ENCODE results near the gene IRX5. TPM values are rescaled to one million over a fixed set of nuclear protein-coding genes. Genes with fewer than 3 reads are reported as not detected.

Gene IRX5
- under 1 TPM; 0.12 to 0.17 TPM for total RNA-seq

DNA sequence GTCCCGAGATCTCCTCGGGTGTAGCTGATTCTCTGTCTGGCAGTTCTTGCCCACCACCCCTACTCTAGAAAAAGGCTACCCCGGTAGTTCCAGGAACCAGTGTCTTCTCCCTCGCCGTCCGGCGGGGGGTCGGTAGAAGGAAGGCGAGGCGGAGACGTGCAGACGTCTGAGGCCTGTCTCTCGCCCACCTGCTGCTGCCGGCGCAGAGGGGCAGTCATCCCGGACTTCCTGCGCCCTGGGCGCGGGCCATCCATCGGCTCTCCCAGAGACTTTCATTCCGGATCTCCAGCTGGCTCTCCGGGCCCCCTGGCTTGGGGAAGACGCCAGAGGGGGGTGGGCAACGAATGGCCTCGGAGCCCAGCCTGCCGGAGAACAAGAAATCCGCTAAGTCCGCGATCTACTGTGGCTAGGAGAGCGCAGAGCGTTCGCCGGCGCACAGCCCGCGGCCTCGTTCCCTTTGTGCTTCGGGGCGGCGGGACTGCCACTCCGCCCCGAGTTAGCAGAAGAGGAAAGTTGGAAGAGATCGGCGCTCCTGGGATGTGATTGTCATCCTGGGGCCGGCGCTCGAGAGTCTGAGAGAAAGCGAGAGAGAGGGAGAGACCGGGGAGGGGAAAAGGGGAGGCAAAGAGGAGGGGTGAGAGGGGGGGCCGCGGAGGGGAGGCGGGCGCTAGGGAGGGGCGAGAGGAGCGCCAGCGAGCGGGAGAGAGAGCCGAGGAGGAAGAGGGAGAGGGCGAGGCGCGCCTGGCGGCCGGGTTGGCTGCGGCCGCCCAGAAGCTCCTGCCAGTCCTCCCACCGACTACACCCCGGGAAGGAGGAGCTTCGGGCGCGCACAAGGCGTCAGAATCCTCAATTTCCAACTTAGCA, at the start of gene IRX5:
Gene IRX5 (plus strand): TSS at position 861 of the 864 bp plus-strand sequence. CDS start 334 bp downstream, outside the sequence.
- peak within 1 kb of the TSS; percentile 85 for H3K27ac Mint-ChIP-seq
- CTCF ChIA-PET = interaction anchor here (1.1 to 1.5 kb wide), 2 partner anchors 646 to 1038 kb away, joined by 3 to 4 read pairs; no protein-coding TSS in a partner anchor
- POLR2A ChIA-PET = no interaction called here

GRCh38 chr16:54882556-54882955, 48.1 kb upstream of the IRX5 start:
- DNase-seq = no peak
- H3K36me3 Mint-ChIP-seq (ENCODE audit: low read depth) = no peaks in the 10 kb centered on the region
- no peaks in the 10 kb centered on the region for H3K4me1 Mint-ChIP-seq
- H3K27ac Mint-ChIP-seq = no peak overlapping the region
- H3K9me3 Mint-ChIP-seq = no peaks in the 10 kb centered on the region
- POLR2A ChIA-PET = no interaction called here
- H3K4me3 Mint-ChIP-seq = no peak overlapping the region
- CTCF ChIA-PET = no interaction called here
- no peaks in the 10 kb centered on the region for H3K27me3 Mint-ChIP-seq

More for the DNA sequence above, at the start of gene IRX5:
- Mint-ChIP-seq H3K4me3 (peak within 1 kb of the TSS; percentile 82), H3K27me3 (peaks cover 70% of the 10 kb centered on the region), H3K9me3 (no peaks in the 10 kb centered on the region), H3K36me3 (ENCODE audit: low read depth) (peaks cover 13% of the 10 kb centered on the region), H3K4me1 (peaks cover 28% of the 10 kb centered on the region)
- DNase-seq = peak; percentile 60

DNA sequence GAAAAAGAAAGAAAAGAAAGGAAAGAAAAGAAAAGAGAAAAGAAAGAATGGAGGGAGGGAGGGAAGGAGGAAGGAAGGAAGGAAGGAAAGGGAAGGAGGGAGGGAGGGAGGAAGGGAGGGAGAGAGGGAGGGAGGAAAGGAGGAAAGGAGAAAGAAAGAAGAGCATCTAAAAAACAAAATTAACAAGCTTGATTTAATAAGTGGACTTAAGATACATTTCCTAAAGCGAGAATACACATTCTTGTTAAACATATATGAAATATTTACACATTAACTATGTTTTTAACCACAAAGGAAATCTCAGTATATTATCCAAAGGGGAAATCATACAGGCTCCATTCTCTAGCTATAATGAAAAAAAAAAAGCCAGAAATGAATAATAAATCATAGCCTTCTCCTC, 47.3 kb upstream of the IRX5 start:
- Mint-ChIP-seq H3K27ac (no peak overlapping the region), H3K27me3 (no peaks in the 10 kb centered on the region), H3K36me3 (ENCODE audit: low read depth) (no peaks in the 10 kb centered on the region), H3K9me3 (no peaks in the 10 kb centered on the region), H3K4me3 (no peak overlapping the region), H3K4me1 (no peaks in the 10 kb centered on the region)
- ChIA-PET POLR2A (no interaction called here), CTCF (no interaction called here)
- no peak for DNase-seq

GRCh38 chr16:54886078-54886477, 44.6 kb upstream of the IRX5 start:
- no peak for DNase-seq
- H3K27me3 Mint-ChIP-seq = no peaks in the 10 kb centered on the region
- no peak overlapping the region for H3K27ac Mint-ChIP-seq
- ChIA-PET POLR2A (no interaction called here), CTCF (no interaction called here)
- H3K4me1 Mint-ChIP-seq = no peaks in the 10 kb centered on the region
- no peak overlapping the region for H3K4me3 Mint-ChIP-seq
- no peaks in the 10 kb centered on the region for H3K9me3 Mint-ChIP-seq
- no peaks in the 10 kb centered on the region for H3K36me3 Mint-ChIP-seq (ENCODE audit: low read depth)

DNA sequence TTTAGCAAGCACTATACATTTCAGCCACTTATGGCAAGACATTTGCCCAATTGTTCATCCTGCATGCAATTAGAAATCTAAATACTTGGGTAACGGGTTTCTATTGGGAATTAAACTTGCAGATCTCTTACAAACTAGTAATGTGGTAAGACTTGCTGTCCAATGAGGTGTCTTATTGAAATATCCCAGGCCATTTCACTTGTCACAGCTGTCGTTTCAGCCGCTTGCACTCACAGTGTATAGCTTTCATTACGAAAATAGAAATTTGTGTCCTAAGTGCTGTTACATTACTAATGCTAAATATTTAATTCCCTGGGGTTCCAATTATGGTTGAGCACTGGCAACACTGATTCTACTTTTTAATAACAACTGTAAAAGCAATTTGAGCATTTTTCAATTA, 40.3 kb upstream of the IRX5 start:
- POLR2A ChIA-PET = no interaction called here
- Mint-ChIP-seq H3K4me3 (no peak overlapping the region), H3K27ac (no peak overlapping the region), H3K9me3 (no peaks in the 10 kb centered on the region), H3K27me3 (no peaks in the 10 kb centered on the region), H3K36me3 (ENCODE audit: low read depth) (no peaks in the 10 kb centered on the region), H3K4me1 (no peaks in the 10 kb centered on the region)
- DNase-seq = no peak
- CTCF ChIA-PET = no interaction called here

DNA sequence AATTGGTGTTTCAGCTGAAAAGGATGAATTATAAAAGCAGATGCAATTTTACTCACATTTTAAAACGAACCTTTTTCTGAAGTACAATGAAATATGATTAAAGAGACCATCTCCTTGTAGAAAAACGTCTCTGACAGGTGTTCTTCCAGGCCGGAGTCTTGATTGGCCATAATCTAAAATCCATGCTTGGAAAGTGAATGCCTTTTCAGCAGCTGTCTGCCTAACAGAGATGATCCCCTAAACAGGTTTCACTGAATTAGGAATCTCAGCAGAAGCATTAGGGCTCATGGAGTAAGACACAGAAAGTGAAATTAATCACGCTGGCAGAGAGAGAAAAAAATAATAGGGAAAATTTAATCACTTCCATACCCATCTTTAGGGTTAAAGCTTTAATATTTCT, 39.3 kb upstream of the IRX5 start:
- DNase-seq = no peak
- no peak overlapping the region for H3K27ac Mint-ChIP-seq
- no peaks in the 10 kb centered on the region for H3K27me3 Mint-ChIP-seq
- ChIA-PET CTCF (interaction anchor here (0.8 kb wide), 1 partner anchor 104 kb away, joined by 3 read pairs; no protein-coding TSS in a partner anchor), POLR2A (no interaction called here)
- H3K4me3 Mint-ChIP-seq = no peak overlapping the region
- no peaks in the 10 kb centered on the region for H3K36me3 Mint-ChIP-seq (ENCODE audit: low read depth)
- no peaks in the 10 kb centered on the region for H3K9me3 Mint-ChIP-seq
- no peaks in the 10 kb centered on the region for H3K4me1 Mint-ChIP-seq

- ChIA-PET POLR2A (no interaction called here), CTCF (no interaction called here)
- Mint-ChIP-seq H3K4me3 (no peak overlapping the region), H3K9me3 (no peaks in the 10 kb centered on the region), H3K36me3 (ENCODE audit: low read depth) (no peaks in the 10 kb centered on the region), H3K4me1 (no peaks in the 10 kb centered on the region), H3K27me3 (no peaks in the 10 kb centered on the region), H3K27ac (no peak overlapping the region)
- no peak for DNase-seq
Measured at GRCh38 chr16:54892981-54893380, 37.7 kb upstream of the IRX5 start.

- Mint-ChIP-seq H3K4me3 (no peak overlapping the region), H3K27me3 (no peaks in the 10 kb centered on the region), H3K36me3 (ENCODE audit: low read depth) (no peaks in the 10 kb centered on the region), H3K9me3 (peaks cover 1% of the 10 kb centered on the region), H3K4me1 (no peaks in the 10 kb centered on the region), H3K27ac (no peak overlapping the region)
- ChIA-PET CTCF (no interaction called here), POLR2A (no interaction called here)
- DNase-seq = no peak
Measured at GRCh38 chr16:54897930-54898329, 32.7 kb upstream of the IRX5 start.

- H3K27ac Mint-ChIP-seq = no peak overlapping the region
- ChIA-PET CTCF (no interaction called here), POLR2A (no interaction called here)
- H3K4me1 Mint-ChIP-seq = no peaks in the 10 kb centered on the region
- no peak overlapping the region for H3K4me3 Mint-ChIP-seq
- H3K36me3 Mint-ChIP-seq (ENCODE audit: low read depth) = no peaks in the 10 kb centered on the region
- peaks cover 6% of the 10 kb centered on the region for H3K27me3 Mint-ChIP-seq
- DNase-seq = no peak
- peaks cover 2% of the 10 kb centered on the region for H3K9me3 Mint-ChIP-seq
Measured at GRCh38 chr16:54901606-54902005, 29.1 kb upstream of the IRX5 start.

GRCh38 chr16:54903047-54903446, 27.6 kb upstream of the IRX5 start:
- Mint-ChIP-seq H3K9me3 (peaks cover 2% of the 10 kb centered on the region), H3K27me3 (peaks cover 6% of the 10 kb centered on the region), H3K4me3 (no peak overlapping the region), H3K4me1 (no peaks in the 10 kb centered on the region), H3K27ac (no peak overlapping the region), H3K36me3 (ENCODE audit: low read depth) (no peaks in the 10 kb centered on the region)
- POLR2A ChIA-PET = no interaction called here
- no peak for DNase-seq
- CTCF ChIA-PET = no interaction called here

- CTCF ChIA-PET = interaction anchor here (1.6 kb wide), 1 partner anchor 17 kb away, joined by 3 read pairs; no protein-coding TSS in a partner anchor
- Mint-ChIP-seq H3K9me3 (no peaks in the 10 kb centered on the region), H3K4me3 (no peak overlapping the region), H3K36me3 (ENCODE audit: low read depth) (no peaks in the 10 kb centered on the region), H3K27ac (no peak overlapping the region), H3K4me1 (no peaks in the 10 kb centered on the region), H3K27me3 (peaks cover 9% of the 10 kb centered on the region)
- POLR2A ChIA-PET = no interaction called here
- DNase-seq = no peak
Measured at GRCh38 chr16:54911079-54911478, 19.6 kb upstream of the IRX5 start.

GRCh38 chr16:54912720-54913119, 17.9 kb upstream of the IRX5 start:
- Mint-ChIP-seq H3K4me3 (no peak overlapping the region), H3K4me1 (no peaks in the 10 kb centered on the region), H3K36me3 (ENCODE audit: low read depth) (no peaks in the 10 kb centered on the region), H3K9me3 (no peaks in the 10 kb centered on the region), H3K27ac (no peak overlapping the region), H3K27me3 (peaks cover 7% of the 10 kb centered on the region)
- ChIA-PET CTCF (no interaction called here), POLR2A (no interaction called here)
- no peak for DNase-seq

- Mint-ChIP-seq H3K9me3 (no peaks in the 10 kb centered on the region), H3K4me1 (no peaks in the 10 kb centered on the region), H3K27me3 (peaks cover 21% of the 10 kb centered on the region), H3K36me3 (ENCODE audit: low read depth) (peaks cover 1% of the 10 kb centered on the region), H3K4me3 (no peak overlapping the region), H3K27ac (no peak overlapping the region)
- DNase-seq = no peak
- ChIA-PET POLR2A (no interaction called here), CTCF (no interaction called here)
Measured at GRCh38 chr16:54921206-54921824, 9.3 kb upstream of the IRX5 start.

Measured in activated CD4-positive, alpha-beta T cell treated with anti-CD3 and anti-CD28 coated beads, Interleukin-2, amount 10 ng/mL, durations not matched to agents 7 days and 5 days (primary cell).